ENCODE results near the gene KDELR1. TPM values are rescaled to one million over a fixed set of nuclear protein-coding genes. Genes with fewer than 3 reads are reported as not detected.

The KDELR1 gene
- total RNA-seq: 113 TPM
- long read RNA-seq, transcript KDELR1-201 (5 exons, 1,557 nt): major isoform, 114 of 132 reads
- long read RNA-seq, transcript KDELR1-203 (4 exons, 1,594 nt): minor isoform, 17 of 132 reads
- long read RNA-seq, partial matches to known transcripts: 0 of 132 reads
- long read RNA-seq, other reads (novel, unspliced or antisense): 1 of 132 reads

DNA sequence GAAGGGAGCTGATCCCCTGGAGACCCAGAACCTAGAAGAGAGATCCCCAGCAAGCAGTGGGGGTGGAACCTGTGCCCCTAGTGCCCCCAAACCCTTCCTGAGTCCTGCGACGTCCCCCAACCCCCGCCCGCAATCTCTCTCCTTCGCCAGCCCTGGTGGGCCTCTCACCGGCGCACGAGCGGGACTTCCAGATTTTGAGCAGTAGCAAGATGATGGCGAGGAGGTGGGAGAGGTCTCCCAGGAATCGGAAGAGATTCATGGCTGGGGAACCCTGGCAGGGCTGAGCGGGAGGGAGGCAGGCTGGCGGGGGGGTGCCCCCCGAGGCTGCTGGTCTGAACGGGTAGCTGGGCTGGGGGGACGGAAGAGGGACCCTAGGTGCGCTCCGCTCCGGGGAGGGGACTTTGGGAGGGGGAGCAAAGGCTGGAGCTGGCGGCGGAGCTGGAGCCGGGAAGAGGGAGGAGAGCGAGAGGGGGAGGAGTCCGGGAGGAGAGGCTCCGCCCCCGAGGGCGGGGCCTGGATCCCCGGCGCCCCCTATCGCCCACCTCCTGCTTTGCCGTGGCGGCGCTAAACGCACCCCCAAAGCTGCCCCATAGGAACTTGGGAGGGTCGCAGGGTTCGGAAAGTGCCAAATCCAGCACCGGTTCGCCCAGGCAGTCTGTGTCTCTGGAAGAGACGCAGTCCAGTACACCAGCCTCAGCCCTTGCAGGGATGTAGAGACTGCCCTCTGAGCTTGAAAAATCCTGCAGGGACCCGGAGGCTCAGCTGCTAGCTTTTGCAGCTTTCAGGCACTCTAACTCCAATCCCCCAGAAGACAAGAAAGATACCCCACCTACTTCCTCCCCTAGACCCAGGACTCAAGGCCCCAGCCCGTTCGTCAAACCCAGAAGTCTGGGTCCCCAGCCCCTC lies at the start of gene KDELR1:
Gene KDELR1 (minus strand): TSS at position 452 of the 906 bp plus-strand sequence. CDS start 193 bp downstream, at position 259.
- DNase-seq (ENCODE audit: low spot score): peak; percentile 93

GRCh38 chr19:48436586-48436985 lies 45.2 kb upstream of the KDELR1 start:
- DNase-seq (ENCODE audit: low spot score): no peak

- no peak for DNase-seq (ENCODE audit: low spot score)
Measured at GRCh38 chr19:48433337-48433736, 42.0 kb upstream of the KDELR1 start.

GRCh38 chr19:48428670-48429069 lies 37.3 kb upstream of the KDELR1 start:
- DNase-seq (ENCODE audit: low spot score): no peak

- DNase-seq (ENCODE audit: low spot score): no peak
Measured at GRCh38 chr19:48424694-48425219, 33.4 kb upstream of the KDELR1 start.

- DNase-seq (ENCODE audit: low spot score): no peak
Measured at GRCh38 chr19:48421548-48421947, 30.2 kb upstream of the KDELR1 start.

DNA sequence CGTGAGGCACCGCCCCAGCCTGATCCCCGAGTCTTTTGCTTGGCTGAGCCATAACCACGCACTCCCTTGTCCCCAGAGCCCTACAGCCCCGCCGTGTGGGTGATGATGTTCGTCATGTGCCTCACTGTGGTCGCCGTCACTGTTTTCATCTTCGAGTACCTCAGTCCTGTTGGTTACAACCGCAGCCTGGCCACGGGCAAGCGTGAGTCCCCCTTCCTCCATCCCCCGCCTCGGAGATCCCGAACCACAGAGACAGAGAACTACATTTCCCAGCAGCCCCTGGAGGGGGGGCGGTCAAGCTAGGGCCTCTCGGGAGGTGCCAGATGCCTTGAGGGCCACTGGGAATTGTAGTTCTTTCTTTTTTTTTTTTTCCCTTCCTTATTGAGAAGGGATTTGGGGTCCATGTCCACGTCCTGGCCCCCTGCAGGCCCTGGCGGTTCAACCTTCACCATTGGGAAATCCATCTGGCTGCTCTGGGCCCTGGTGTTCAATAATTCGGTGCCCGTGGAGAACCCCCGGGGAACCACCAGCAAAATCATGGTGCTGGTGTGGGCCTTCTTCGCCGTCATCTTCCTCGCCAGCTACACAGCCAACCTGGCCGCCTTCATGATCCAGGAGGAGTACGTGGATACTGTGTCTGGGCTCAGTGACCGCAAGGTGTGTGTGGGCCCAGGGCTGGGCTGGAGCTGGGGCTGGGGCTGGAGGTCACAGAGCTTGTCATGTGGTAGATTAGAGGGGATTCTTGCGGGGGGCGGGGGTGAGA lies 28.0 kb upstream of the KDELR1 start:
- DNase-seq (ENCODE audit: low spot score): no peak

GRCh38 chr19:48418317-48419064 lies 27.1 kb upstream of the KDELR1 start:
- no peak for DNase-seq (ENCODE audit: low spot score)

DNA sequence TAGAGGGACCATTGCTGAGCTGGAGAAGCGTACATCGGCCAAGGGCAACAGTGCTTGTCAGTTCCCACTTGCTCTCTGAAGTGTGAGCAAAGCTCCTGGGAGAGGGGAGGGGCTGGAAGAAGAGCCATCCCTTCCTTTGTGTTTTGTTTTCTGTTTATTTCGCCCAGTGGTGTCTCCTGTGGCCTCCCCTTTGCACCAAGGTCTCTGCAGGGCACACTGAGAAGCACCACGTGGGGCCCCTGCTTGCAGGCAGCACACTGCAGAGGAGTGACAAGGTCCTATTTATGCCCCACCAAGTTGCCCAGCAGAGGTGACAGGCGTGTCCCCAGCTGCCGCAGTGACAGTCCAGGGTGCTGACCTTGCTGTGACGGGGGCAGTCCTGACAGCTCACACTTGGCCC lies 26.1 kb upstream of the KDELR1 start:
- no peak for DNase-seq (ENCODE audit: low spot score)

GRCh38 chr19:48415806-48416221 lies 24.5 kb upstream of the KDELR1 start:
- DNase-seq (ENCODE audit: low spot score): no peak

GRCh38 chr19:48415395-48415794 lies 24.0 kb upstream of the KDELR1 start:
- DNase-seq (ENCODE audit: low spot score): no peak

- no peak for DNase-seq (ENCODE audit: low spot score)
Measured at GRCh38 chr19:48413879-48414587, 22.7 kb upstream of the KDELR1 start.

DNA sequence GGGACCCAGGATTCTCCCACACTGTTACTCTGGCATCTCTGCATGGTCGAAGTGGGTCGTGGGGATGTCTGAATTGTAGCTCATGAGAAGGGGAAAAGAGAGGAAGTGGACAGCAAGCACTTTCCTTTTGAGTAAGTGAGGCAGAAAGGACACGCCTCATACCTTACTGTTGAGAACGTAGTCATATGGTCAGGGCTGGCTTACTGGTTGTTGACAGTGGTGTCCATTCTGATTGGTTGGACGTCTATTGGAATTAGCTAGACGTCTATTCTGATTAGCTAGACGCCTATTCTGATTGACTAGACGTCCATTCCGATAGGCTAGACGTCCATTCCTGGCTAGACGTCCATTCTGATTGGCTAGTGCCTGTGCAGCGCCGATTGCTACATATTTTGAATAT lies 14.5 kb upstream of the KDELR1 start:
- no peak for DNase-seq (ENCODE audit: low spot score)

- DNase-seq (ENCODE audit: low spot score): no peak
Measured at GRCh38 chr19:48405010-48405659, 13.8 kb upstream of the KDELR1 start.

DNA sequence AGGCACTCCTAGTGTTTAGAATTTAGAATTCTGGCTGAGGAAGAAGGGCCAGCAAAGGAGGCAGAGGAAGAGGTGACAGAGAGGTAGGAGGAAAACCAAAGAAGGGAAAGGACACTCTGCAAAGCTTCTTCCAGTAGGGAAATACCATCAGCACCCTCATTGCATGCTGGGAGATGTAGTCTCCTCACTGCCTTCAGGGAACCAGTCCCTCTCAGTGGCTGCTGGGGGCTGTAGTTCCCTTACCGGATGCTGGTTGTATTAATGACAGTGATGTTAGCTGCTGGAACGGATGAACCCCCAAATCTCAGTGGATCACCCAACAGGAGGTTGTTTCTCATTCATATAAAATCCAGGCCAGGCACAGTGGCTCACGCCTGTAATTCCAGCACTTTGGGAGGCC lies 12.3 kb upstream of the KDELR1 start:
- DNase-seq (ENCODE audit: low spot score): no peak

GRCh38 chr19:48401287-48401686 lies 9.9 kb upstream of the KDELR1 start:
- DNase-seq (ENCODE audit: low spot score): no peak

DNA sequence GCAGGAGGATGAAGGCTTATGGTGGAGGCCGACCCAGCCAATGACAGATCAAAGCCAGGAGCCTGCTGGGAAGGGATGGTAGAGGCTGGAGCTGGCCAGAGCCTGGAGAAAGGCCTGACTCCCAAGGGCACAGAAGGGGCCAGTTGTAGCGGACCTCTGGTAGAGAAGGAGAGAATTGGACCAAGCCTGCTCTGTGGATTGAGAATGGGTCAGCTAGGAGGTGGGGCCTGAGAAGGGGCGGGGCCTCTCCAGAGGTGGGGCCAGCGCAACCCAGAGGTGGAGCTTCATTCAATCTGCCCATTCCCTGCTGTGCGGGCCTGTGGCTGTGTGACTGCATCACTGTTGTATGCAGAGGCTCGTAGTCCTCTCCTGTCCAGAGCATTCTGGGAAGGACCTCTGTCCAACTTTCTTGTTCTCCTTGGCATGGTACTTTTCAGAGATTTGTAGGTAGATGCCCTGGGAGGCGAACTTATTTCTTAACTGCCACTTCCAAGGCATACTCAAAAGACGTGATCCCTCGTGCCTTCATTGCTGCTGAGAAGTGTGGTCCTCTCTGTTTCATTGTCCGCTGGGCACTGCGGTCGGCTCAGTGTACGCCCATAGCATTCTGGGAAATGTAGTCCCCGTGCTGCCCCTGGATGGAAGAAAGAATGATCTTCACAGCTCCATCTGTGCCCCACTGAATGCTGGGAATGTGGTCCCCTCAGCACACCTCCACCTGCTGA lies 8.8 kb upstream of the KDELR1 start:
- DNase-seq (ENCODE audit: low spot score): no peak

DNA sequence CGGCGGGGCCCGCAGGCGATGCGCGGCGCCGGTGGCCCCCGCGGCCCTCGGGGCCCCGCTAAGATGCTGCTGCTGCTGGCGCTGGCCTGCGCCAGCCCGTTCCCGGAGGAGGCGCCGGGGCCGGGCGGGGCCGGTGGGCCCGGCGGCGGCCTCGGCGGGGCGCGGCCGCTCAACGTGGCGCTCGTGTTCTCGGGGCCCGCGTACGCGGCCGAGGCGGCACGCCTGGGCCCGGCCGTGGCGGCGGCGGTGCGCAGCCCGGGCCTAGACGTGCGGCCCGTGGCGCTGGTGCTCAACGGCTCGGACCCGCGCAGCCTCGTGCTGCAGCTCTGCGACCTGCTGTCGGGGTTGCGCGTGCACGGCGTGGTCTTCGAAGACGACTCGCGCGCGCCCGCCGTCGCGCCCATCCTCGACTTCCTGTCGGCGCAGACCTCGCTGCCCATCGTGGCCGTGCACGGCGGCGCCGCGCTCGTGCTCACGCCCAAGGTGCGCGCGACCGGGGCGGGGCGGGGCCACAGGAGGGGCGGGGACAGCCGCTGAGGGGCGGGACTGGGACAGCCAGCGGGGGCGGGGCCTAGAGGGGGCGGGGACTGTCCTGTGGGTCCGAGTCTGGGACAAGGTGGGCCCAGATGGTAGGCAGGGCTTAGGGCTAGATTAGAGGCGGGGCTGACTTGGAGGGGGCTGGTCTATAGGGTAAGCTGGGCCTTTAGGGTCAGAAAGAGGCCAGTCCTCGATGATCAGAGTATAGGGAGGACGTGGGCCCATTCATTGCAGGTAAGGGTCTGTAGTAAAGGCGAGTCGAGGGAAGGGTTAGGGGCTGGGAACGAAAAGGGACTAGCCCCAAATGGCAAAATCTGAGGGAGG lies 7.3 kb upstream of the KDELR1 start:
- DNase-seq (ENCODE audit: low spot score): peak; percentile 92

Data from mesenteric fat pad (tissue), 1 donor.